ENCODE results near the gene MGAT5. TPM values are rescaled to one million over a fixed set of nuclear protein-coding genes. Genes with fewer than 3 reads are reported as not detected.
A peak's percentile ranks its signal among the peaks of the same experiment; 100 is the strongest.

MGAT5 gene
- polyA plus RNA-seq, 4 donors: 5.6 to 27.4 (median 12.3) TPM

DNA sequence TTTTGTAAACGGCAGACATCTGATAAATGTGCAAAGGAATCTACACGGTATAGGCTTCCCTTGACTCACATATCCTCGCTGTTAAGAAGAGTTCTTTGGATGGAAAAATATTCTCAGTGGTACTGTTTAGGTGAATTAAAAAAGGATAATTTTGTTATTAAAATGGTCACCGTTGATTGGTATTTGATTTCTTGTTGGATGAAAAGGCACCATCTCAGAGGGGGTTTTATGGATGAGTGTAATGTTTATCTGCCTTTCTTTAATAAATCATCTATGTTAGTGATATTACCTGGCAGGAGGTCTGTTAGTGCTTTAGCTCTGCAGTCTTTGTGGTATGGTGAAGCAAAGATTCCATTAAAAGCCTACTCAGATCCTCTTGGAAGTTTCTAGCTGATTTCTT, 92.3 kb downstream of the MGAT5 start:
- DNase-seq: no peak
- H3K36me3 ChIP-seq (ENCODE audit: control insufficient read depth in 3 of 3, insufficient read depth in 2 of 3, low read depth in 1 of 3, low read length in 3 of 3): peaks cover 3 to 16% (median 9%) of the 10 kb centered on the region in 3 donors
- H3K27ac ChIP-seq (ENCODE audit: low read depth in 1 of 3, low read length in 2 of 3): no peak overlapping the region
- H3K9me3 ChIP-seq (ENCODE audit: control insufficient read depth in 2 of 2, insufficient read depth in 1 of 2, low read depth in 1 of 2, low read length in 1 of 2): no peaks in the 10 kb centered on the region
- no peaks in the 10 kb centered on the region for H3K4me1 ChIP-seq (ENCODE audit: control insufficient read depth in 3 of 3, insufficient read depth in 2 of 3, low read depth in 1 of 3, low read length in 2 of 3)
- FAIRE-seq: no peak
- H3K4me3 ChIP-seq (ENCODE audit: low read depth in 1 of 3, low read length in 3 of 3): no peak overlapping the region
- no peaks in the 10 kb centered on the region for H3K27me3 ChIP-seq (ENCODE audit: control insufficient read depth in 3 of 3, insufficient read depth in 3 of 3, low read length in 3 of 3)
- 92 to 97% (median 94%) methylated on average over 4 of the region's 4 CpGs for WGBS, 3 donors

DNA sequence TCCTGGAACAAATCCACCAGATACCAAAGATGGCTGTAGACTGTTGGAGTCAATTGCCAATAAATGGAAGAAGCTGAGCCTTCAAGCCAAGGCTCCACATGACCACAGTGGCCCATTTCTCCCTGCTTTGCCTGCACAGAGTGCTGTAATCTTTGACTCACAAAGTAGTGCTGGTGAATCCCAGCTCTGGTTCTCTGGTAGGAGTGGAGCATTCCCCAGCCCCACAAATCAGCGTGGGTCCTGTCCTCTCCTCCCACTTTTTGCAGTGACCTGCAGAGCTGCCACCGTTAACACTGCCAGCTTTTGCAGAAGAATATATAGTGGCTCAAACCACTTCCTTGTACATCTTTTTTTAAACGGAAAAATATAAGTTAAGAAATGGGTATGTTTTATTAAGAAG, 93.9 kb downstream of the MGAT5 start:
- WGBS, 3 donors: 36 to 56% (median 45%) methylated on average over 3 of the region's 3 CpGs

DNA sequence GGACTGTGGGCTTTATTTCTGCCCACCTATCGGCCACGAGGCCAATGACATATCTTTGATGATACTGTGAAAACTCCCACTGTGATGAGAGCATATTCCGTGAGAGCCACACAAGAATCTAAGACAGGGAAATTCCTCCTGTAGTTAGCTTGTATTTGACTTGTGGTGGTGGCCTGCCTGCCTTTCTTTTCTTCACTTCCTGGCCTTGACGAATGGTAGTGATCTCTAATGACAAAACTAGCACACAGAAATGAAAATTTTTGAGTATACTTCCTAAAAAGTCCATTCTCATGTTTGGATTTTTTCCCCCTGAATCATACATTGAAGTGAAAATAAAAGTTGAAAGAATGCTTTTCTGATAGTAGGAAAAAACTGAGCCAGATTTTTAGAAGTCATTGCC, 94.4 kb downstream of the MGAT5 start:
- FAIRE-seq (no peak), DNase-seq (no peak)
- H3K36me3 ChIP-seq (ENCODE audit: control insufficient read depth in 3 of 3, insufficient read depth in 2 of 3, low read depth in 1 of 3, low read length in 3 of 3): peaks cover 2 to 17% (median 3%) of the 10 kb centered on the region in 3 donors
- no peaks in the 10 kb centered on the region for H3K27me3 ChIP-seq (ENCODE audit: control insufficient read depth in 3 of 3, insufficient read depth in 3 of 3, low read length in 3 of 3)
- H3K4me3 ChIP-seq (ENCODE audit: low read depth in 1 of 3, low read length in 3 of 3): no peak overlapping the region
- no peaks in the 10 kb centered on the region for H3K9me3 ChIP-seq (ENCODE audit: control insufficient read depth in 2 of 2, insufficient read depth in 1 of 2, low read depth in 1 of 2, low read length in 1 of 2)
- H3K4me1 ChIP-seq (ENCODE audit: control insufficient read depth in 3 of 3, insufficient read depth in 2 of 3, low read depth in 1 of 3, low read length in 2 of 3): no peaks in the 10 kb centered on the region
- WGBS, 3 donors: 66 to 84% (median 80%) methylated on average over 4 of the region's 4 CpGs
- H3K27ac ChIP-seq (ENCODE audit: low read depth in 1 of 3, low read length in 2 of 3): peak overlapping the region in 2 of 3 donors; percentile 22 to 46

More for the DNA sequence above, 93.9 kb downstream of the MGAT5 start:
- H3K4me3 ChIP-seq (ENCODE audit: low read depth in 1 of 3, low read length in 3 of 3): no peak overlapping the region
- DNase-seq: no peak
- no peaks in the 10 kb centered on the region for H3K4me1 ChIP-seq (ENCODE audit: control insufficient read depth in 3 of 3, insufficient read depth in 2 of 3, low read depth in 1 of 3, low read length in 2 of 3)
- no peaks in the 10 kb centered on the region for H3K27me3 ChIP-seq (ENCODE audit: control insufficient read depth in 3 of 3, insufficient read depth in 3 of 3, low read length in 3 of 3)
- no peak for FAIRE-seq
- peak overlapping the region in 1 of 3 donors; percentile 12 for H3K27ac ChIP-seq (ENCODE audit: low read depth in 1 of 3, low read length in 2 of 3)
- H3K9me3 ChIP-seq (ENCODE audit: control insufficient read depth in 2 of 2, insufficient read depth in 1 of 2, low read depth in 1 of 2, low read length in 1 of 2): no peaks in the 10 kb centered on the region
- peaks cover 2 to 17% (median 3%) of the 10 kb centered on the region in 3 donors for H3K36me3 ChIP-seq (ENCODE audit: control insufficient read depth in 3 of 3, insufficient read depth in 2 of 3, low read depth in 1 of 3, low read length in 3 of 3)

DNA sequence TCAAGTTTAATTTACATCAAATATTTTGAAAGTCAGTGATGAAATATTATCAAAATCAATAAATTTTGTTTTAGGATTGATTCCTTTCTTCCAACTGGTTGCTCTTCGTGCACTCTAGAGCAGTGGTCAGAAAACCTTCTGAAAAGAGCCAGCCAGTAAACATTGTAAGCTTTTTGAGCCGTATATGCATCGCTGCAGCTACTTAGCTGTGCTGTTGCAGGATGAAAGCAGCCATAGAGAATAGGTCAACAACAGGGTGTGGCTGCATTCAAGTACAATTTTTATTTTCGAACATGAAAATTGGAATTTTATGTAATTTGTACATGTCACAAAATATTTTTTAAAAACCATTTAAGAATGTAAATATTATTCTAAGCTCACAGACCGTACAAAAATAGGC, 94.9 kb downstream of the MGAT5 start:
- H3K27me3 ChIP-seq (ENCODE audit: control insufficient read depth in 3 of 3, insufficient read depth in 3 of 3, low read length in 3 of 3): no peaks in the 10 kb centered on the region
- no peak overlapping the region for H3K27ac ChIP-seq (ENCODE audit: low read depth in 1 of 3, low read length in 2 of 3)
- H3K4me1 ChIP-seq (ENCODE audit: control insufficient read depth in 3 of 3, insufficient read depth in 2 of 3, low read depth in 1 of 3, low read length in 2 of 3): no peaks in the 10 kb centered on the region
- WGBS, 3 donors: 54 to 78% (median 73%) methylated on average over 5 of the region's 5 CpGs
- FAIRE-seq: no peak
- H3K9me3 ChIP-seq (ENCODE audit: control insufficient read depth in 2 of 2, insufficient read depth in 1 of 2, low read depth in 1 of 2, low read length in 1 of 2): no peaks in the 10 kb centered on the region
- DNase-seq: no peak
- peaks cover 2 to 19% (median 3%) of the 10 kb centered on the region in 3 donors for H3K36me3 ChIP-seq (ENCODE audit: control insufficient read depth in 3 of 3, insufficient read depth in 2 of 3, low read depth in 1 of 3, low read length in 3 of 3)
- H3K4me3 ChIP-seq (ENCODE audit: low read depth in 1 of 3, low read length in 3 of 3): no peak overlapping the region

DNA sequence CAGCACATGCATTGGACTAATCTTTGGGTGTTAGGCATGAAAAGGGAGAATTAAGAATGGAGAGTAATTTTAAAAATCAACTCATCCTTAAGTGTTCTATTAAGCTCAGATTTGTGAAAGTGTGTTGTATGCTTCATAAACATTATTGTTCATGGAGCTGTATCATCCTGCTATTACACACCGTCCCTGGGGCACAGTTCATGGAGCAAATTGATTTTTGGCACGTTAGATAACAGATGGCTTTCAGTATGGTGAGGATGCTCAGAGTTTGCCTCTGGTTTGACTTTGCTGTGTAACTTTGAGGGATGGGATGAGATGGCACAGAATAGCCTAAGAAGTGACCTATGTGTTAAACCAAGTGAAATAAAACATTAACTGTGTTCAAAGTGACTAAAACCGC, 97.1 kb downstream of the MGAT5 start:
- Histone ChIP-seq H3K36me3 (ENCODE audit: control insufficient read depth in 3 of 3, insufficient read depth in 2 of 3, low read depth in 1 of 3, low read length in 3 of 3) (peaks cover 4 to 17% (median 5%) of the 10 kb centered on the region in 3 donors), H3K4me1 (ENCODE audit: control insufficient read depth in 3 of 3, insufficient read depth in 2 of 3, low read depth in 1 of 3, low read length in 2 of 3) (no peaks in the 10 kb centered on the region), H3K9me3 (ENCODE audit: control insufficient read depth in 2 of 2, insufficient read depth in 1 of 2, low read depth in 1 of 2, low read length in 1 of 2) (no peaks in the 10 kb centered on the region), H3K27ac (ENCODE audit: low read depth in 1 of 3, low read length in 2 of 3) (no peak overlapping the region), H3K27me3 (ENCODE audit: control insufficient read depth in 3 of 3, insufficient read depth in 3 of 3, low read length in 3 of 3) (no peaks in the 10 kb centered on the region), H3K4me3 (ENCODE audit: low read depth in 1 of 3, low read length in 3 of 3) (no peak overlapping the region)
- no peak for FAIRE-seq
- no peak for DNase-seq
- 51 to 60% (median 52%) methylated on average over 3 of the region's 3 CpGs for WGBS, 3 donors

DNA sequence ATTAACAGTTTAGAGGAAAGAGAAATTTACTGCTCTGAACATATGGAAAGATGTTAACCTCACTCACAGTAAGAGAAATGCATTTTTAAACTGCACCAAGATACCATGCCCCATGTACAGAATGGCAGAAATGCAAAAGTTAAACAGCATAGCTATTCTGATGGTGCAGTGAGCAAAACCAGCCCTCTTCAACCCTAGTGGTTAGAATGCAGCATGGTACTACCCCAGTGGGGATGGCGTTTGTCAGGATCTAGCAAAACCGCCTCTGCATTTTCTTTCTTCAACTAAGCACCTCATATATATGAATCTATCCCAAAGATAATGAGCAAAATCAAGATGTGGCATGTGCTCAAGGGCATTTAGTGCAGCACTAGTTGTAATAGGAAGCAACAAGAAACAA, 98.0 kb downstream of the MGAT5 start:
- Histone ChIP-seq H3K27me3 (ENCODE audit: control insufficient read depth in 3 of 3, insufficient read depth in 3 of 3, low read length in 3 of 3) (no peaks in the 10 kb centered on the region), H3K4me1 (ENCODE audit: control insufficient read depth in 3 of 3, insufficient read depth in 2 of 3, low read depth in 1 of 3, low read length in 2 of 3) (no peaks in the 10 kb centered on the region), H3K9me3 (ENCODE audit: control insufficient read depth in 2 of 2, insufficient read depth in 1 of 2, low read depth in 1 of 2, low read length in 1 of 2) (no peaks in the 10 kb centered on the region), H3K36me3 (ENCODE audit: control insufficient read depth in 3 of 3, insufficient read depth in 2 of 3, low read depth in 1 of 3, low read length in 3 of 3) (peaks cover 5 to 16% (median 6%) of the 10 kb centered on the region in 3 donors), H3K27ac (ENCODE audit: low read depth in 1 of 3, low read length in 2 of 3) (no peak overlapping the region), H3K4me3 (ENCODE audit: low read depth in 1 of 3, low read length in 3 of 3) (no peak overlapping the region)
- DNase-seq (no peak), FAIRE-seq (no peak)
- WGBS, 3 donors: 97 to 100% (median 98%) methylated on average over 2 of the region's 2 CpGs

DNA sequence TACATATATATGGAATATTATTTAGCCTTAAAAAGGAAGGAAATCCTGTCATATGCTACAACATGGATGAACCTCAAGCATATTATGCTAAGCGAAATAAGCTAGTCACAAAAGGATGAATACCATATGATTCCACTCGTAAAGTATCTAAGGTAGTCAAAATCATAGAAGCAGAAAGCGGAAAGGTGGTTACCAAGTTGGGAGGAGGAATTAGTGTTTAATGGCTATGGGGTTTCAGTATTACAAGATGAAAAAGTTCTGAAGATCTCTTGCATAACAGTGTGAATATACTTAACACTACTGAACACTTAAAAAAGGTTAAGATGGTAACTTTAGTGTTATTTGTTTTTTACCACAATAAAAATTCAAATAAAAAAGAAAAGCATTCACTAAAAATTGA, 99.0 kb downstream of the MGAT5 start:
- DNase-seq (no peak), FAIRE-seq (no peak)
- peaks cover 3 to 18% (median 6%) of the 10 kb centered on the region in 3 donors for H3K36me3 ChIP-seq (ENCODE audit: control insufficient read depth in 3 of 3, insufficient read depth in 2 of 3, low read depth in 1 of 3, low read length in 3 of 3)
- H3K4me3 ChIP-seq (ENCODE audit: low read depth in 1 of 3, low read length in 3 of 3): no peak overlapping the region
- H3K27me3 ChIP-seq (ENCODE audit: control insufficient read depth in 3 of 3, insufficient read depth in 3 of 3, low read length in 3 of 3): no peaks in the 10 kb centered on the region
- H3K4me1 ChIP-seq (ENCODE audit: control insufficient read depth in 3 of 3, insufficient read depth in 2 of 3, low read depth in 1 of 3, low read length in 2 of 3): no peaks in the 10 kb centered on the region
- no peak overlapping the region for H3K27ac ChIP-seq (ENCODE audit: low read depth in 1 of 3, low read length in 2 of 3)
- no peaks in the 10 kb centered on the region for H3K9me3 ChIP-seq (ENCODE audit: control insufficient read depth in 2 of 2, insufficient read depth in 1 of 2, low read depth in 1 of 2, low read length in 1 of 2)
- 82 to 95% (median 90%) methylated on average over 3 of the region's 3 CpGs for WGBS, 3 donors

DNA sequence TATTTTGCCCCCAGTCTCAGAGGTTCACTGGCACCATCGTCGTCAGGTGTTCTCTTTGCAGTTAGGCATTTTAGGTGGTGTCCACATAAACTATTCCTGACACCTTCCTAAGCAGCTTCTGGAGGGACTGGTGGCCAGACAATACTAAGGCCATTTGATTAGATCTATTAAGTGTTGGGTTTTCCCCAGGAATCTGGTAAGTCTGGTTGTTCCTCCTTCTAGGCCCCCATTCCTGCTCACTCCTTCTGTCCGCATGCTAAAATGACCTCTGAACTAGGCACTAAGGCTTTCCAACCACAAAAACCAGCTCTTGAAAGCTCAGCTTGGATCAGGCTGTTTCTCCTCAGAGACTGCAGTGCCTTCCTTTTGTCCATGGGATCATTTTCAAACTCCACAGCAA, 100.7 kb downstream of the MGAT5 start:
- DNase-seq: no peak
- H3K9me3 ChIP-seq (ENCODE audit: control insufficient read depth in 2 of 2, insufficient read depth in 1 of 2, low read depth in 1 of 2, low read length in 1 of 2): no peaks in the 10 kb centered on the region
- WGBS, 3 donors: 90 to 96% (median 93%) methylated on average over 3 of the region's 3 CpGs
- H3K27ac ChIP-seq (ENCODE audit: low read depth in 1 of 3, low read length in 2 of 3): no peak overlapping the region
- peaks cover 2 to 20% (median 6%) of the 10 kb centered on the region in 3 donors for H3K36me3 ChIP-seq (ENCODE audit: control insufficient read depth in 3 of 3, insufficient read depth in 2 of 3, low read depth in 1 of 3, low read length in 3 of 3)
- peaks cover 0 to 5% (median 2%) of the 10 kb centered on the region in 3 donors for H3K4me1 ChIP-seq (ENCODE audit: control insufficient read depth in 3 of 3, insufficient read depth in 2 of 3, low read depth in 1 of 3, low read length in 2 of 3)
- FAIRE-seq: no peak
- no peak overlapping the region for H3K4me3 ChIP-seq (ENCODE audit: low read depth in 1 of 3, low read length in 3 of 3)
- H3K27me3 ChIP-seq (ENCODE audit: control insufficient read depth in 3 of 3, insufficient read depth in 3 of 3, low read length in 3 of 3): no peaks in the 10 kb centered on the region

DNA sequence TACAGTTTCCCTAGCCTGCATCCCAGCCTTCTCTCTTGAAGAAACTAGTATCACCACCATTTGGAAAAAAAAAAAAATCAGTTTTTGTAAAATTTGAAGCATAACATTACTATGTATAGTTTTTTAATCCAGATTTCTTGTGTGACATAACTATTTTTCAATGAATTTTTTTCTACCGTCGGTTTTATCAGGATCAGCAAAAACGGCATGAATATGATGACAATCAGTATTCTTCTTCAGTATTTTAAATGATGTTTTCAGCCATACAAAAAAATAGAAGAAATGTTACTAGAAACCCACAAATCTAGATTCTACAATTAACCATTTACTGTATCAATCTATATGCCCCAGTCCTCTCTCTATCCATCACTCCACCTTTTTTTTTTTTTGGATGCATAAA, 103.9 kb downstream of the MGAT5 start:
- 80 to 95% (median 83%) methylated on average over 3 of the region's 3 CpGs for WGBS, 3 donors
- DNase-seq: no peak
- no peaks in the 10 kb centered on the region for H3K27me3 ChIP-seq (ENCODE audit: control insufficient read depth in 3 of 3, insufficient read depth in 3 of 3, low read length in 3 of 3)
- no peak for FAIRE-seq
- no peak overlapping the region for H3K4me3 ChIP-seq (ENCODE audit: low read depth in 1 of 3, low read length in 3 of 3)
- H3K4me1 ChIP-seq (ENCODE audit: control insufficient read depth in 3 of 3, insufficient read depth in 2 of 3, low read depth in 1 of 3, low read length in 2 of 3): peaks cover 0 to 6% (median 5%) of the 10 kb centered on the region in 3 donors
- no peak overlapping the region for H3K27ac ChIP-seq (ENCODE audit: low read depth in 1 of 3, low read length in 2 of 3)
- peaks cover 4 to 14% (median 10%) of the 10 kb centered on the region in 3 donors for H3K36me3 ChIP-seq (ENCODE audit: control insufficient read depth in 3 of 3, insufficient read depth in 2 of 3, low read depth in 1 of 3, low read length in 3 of 3)
- no peaks in the 10 kb centered on the region for H3K9me3 ChIP-seq (ENCODE audit: control insufficient read depth in 2 of 2, insufficient read depth in 1 of 2, low read depth in 1 of 2, low read length in 1 of 2)

All from small intestine (tissue), 7 donors.